GM23338 (cell line): Measurements from ENCODE around the gene FLYWCH1.

Source experiments
- CREB1 ChIP-seq: fragments of 250-450 bp; sonication (Bioruptor Pico); IDR thresholded peaks from 2 replicates; pipeline ENCODE4 v1.5.0; 2020; ENCODE audit warnings: low read depth, mild to moderate bottlenecking, moderate library complexity
- CTCF ChIP-seq, 2 experiments: fragments of 200-600 bp in 1 of 2; sonication (generic) in 1 of 2; conservative IDR thresholded peaks; 2 replicates each; pipeline versions ENCODE4 v1.5.1 to v1.6.1; 2016 to 2017; ENCODE audit warnings: antibody characterized with exemption in 2 of 2, low read depth in 2 of 2, mild to moderate bottlenecking in 2 of 2, moderate library complexity in 1 of 2
- ETS1 ChIP-seq: IDR thresholded peaks from 2 replicates; pipeline ENCODE4 v1.6.1; 2016; ENCODE audit warnings: antibody characterized with exemption
- EZH2 ChIP-seq: fragments of 200-600 bp; sonication (generic); IDR thresholded peaks from one replicate; pipeline ENCODE4 v1.8.0; 2017; ENCODE audit warnings: antibody characterized with exemption, mild to moderate bottlenecking, low read depth; ENCODE audit not compliant: unreplicated experiment
- EZH2phosphoT487 ChIP-seq: fragments of 200-600 bp; sonication (generic); IDR thresholded peaks from one replicate; pipeline ENCODE4 v1.8.1; 2018; ENCODE audit warnings: antibody characterized with exemption; ENCODE audit not compliant: unreplicated experiment
- JUNB ChIP-seq: IDR thresholded peaks from one replicate; pipeline ENCODE4 v1.6.1; 2016; ENCODE audit warnings: antibody characterized with exemption; ENCODE audit not compliant: unreplicated experiment
- NANOG ChIP-seq: IDR thresholded peaks from 2 replicates; pipeline ENCODE4 v1.6.1; 2016; ENCODE audit warnings: antibody characterized with exemption, borderline replicate concordance
- POLR2AphosphoS5 ChIP-seq: IDR thresholded peaks from 2 replicates; pipeline ENCODE4 v1.6.1; 2016; ENCODE audit warnings: antibody characterized with exemption, low read depth
- REST ChIP-seq: IDR thresholded peaks from one replicate; pipeline ENCODE4 v1.6.1; 2018; ENCODE audit warnings: antibody characterized with exemption; ENCODE audit not compliant: unreplicated experiment
- STAT1 ChIP-seq: IDR thresholded peaks from one replicate; pipeline ENCODE4 v1.6.1; 2016; ENCODE audit warnings: antibody characterized with exemption; ENCODE audit not compliant: unreplicated experiment
- ZNF114 ChIP-seq: fragments of 250-450 bp; sonication (Bioruptor Pico); IDR thresholded peaks from 2 replicates; pipeline ENCODE4 v1.5.0; 2020; ENCODE audit warnings: mild to moderate bottlenecking, moderate library complexity
- ZNF331 ChIP-seq: fragments of 250-450 bp; sonication (Bioruptor Pico); IDR thresholded peaks from 2 replicates; pipeline ENCODE4 v1.5.0; 2020; ENCODE audit warnings: low read depth, mild to moderate bottlenecking, moderate library complexity
- ZNF462 ChIP-seq: fragments of 250-450 bp; sonication (Bioruptor Pico); IDR thresholded peaks from 2 replicates; pipeline ENCODE4 v1.5.0; 2020; ENCODE audit warnings: mild to moderate bottlenecking, moderate library complexity

DNA sequence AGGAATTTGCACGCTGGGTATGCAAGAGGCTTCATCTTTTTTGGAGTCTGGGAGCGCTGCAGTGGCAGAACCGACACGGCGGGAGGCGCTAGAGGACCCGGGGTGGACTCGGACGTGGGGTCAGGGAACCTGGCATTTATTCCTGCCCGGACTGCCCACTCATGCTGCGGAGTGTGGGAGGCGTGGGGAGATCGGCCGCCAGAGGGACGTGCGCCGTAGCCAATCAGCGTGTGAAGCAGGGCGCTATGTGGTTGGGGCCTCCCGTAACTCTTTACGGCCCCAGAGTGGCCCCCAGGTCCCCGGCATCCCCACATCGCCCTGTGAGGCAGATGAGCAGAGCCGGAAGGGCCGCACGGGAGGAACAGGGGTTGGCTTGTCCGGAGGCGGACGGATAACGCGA is 17.5 kb upstream of the FLYWCH1 start:
- TF ChIP-seq CTCF (conservative IDR thresholded peaks at IDR 0.05; ENCODE audit: low read depth in 2 of 2): peak; percentile 39
- no peak for TF ChIP-seq REST
- no peak for TF ChIP-seq EZH2
- no peak for TF ChIP-seq POLR2AphosphoS5
- TF ChIP-seq ZNF331 (CRISPR knock-in tag): no peak
- no peak for TF ChIP-seq ETS1
- no peak for TF ChIP-seq ZNF114
- no peak for TF ChIP-seq STAT1
- no peak for TF ChIP-seq EZH2phosphoT487
- TF ChIP-seq JUNB: no peak
- TF ChIP-seq NANOG: no peak
- TF ChIP-seq CREB1 (CRISPR knock-in tag): no peak
- TF ChIP-seq ZNF462 (CRISPR knock-in tag): no peak
